ENCODE measurements around the gene MX2. TPM values are rescaled to one million over a fixed set of nuclear protein-coding genes. Genes with fewer than 3 reads are reported as not detected.

MX2 gene
- total RNA-seq, 1 donor from 2014 or later: 0.92 TPM

DNA sequence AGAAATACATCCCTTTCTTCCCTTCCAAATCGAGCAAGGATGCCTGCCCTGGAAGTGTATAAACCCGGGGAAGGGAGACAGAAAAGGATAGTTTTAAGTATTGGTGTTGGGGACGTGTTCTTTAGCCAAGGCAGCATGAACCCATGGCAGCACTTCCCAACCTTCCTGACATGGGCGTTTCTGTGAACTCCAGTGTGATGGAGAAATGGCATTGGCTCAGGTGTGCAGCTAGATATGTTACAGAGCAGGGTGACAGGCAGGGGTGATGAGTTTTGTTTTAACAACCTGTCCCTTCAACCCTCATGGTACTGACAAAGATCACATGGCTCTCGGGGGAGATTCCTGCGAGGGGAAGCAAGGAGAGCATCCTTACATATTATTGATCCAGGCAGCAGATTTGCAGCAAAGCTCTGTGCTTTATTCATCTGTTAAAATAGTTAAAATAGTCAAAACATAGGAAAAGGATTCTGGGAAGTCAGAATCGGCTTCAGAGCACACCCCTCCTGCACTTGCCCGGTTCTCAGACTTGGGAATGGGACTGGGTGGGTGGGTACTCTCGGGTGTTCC, 68.2 kb downstream of the MX2 start:
- Mint-ChIP-seq H3K27ac (no peak overlapping the region), H3K4me3 (no peak overlapping the region), H3K27me3 (peaks cover 29% of the 10 kb centered on the region), H3K36me3 (peaks cover 8% of the 10 kb centered on the region), H3K4me1 (ENCODE audit: unreplicated experiment) (no peaks in the 10 kb centered on the region), H3K9me3 (peaks cover 5% of the 10 kb centered on the region)
- DNase-seq (ENCODE audit: extremely low spot score, unreplicated experiment): peak; percentile 13
- TF ChIP-seq, protein P1, sequence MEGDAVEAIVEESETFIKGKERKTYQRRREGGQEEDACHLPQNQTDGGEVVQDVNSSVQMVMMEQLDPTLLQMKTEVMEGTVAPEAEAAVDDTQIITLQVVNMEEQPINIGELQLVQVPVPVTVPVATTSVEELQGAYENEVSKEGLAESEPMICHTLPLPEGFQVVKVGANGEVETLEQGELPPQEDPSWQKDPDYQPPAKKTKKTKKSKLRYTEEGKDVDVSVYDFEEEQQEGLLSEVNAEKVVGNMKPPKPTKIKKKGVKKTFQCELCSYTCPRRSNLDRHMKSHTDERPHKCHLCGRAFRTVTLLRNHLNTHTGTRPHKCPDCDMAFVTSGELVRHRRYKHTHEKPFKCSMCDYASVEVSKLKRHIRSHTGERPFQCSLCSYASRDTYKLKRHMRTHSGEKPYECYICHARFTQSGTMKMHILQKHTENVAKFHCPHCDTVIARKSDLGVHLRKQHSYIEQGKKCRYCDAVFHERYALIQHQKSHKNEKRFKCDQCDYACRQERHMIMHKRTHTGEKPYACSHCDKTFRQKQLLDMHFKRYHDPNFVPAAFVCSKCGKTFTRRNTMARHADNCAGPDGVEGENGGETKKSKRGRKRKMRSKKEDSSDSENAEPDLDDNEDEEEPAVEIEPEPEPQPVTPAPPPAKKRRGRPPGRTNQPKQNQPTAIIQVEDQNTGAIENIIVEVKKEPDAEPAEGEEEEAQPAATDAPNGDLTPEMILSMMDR (conservative IDR thresholded peaks at IDR 0.05): no peak

DNA sequence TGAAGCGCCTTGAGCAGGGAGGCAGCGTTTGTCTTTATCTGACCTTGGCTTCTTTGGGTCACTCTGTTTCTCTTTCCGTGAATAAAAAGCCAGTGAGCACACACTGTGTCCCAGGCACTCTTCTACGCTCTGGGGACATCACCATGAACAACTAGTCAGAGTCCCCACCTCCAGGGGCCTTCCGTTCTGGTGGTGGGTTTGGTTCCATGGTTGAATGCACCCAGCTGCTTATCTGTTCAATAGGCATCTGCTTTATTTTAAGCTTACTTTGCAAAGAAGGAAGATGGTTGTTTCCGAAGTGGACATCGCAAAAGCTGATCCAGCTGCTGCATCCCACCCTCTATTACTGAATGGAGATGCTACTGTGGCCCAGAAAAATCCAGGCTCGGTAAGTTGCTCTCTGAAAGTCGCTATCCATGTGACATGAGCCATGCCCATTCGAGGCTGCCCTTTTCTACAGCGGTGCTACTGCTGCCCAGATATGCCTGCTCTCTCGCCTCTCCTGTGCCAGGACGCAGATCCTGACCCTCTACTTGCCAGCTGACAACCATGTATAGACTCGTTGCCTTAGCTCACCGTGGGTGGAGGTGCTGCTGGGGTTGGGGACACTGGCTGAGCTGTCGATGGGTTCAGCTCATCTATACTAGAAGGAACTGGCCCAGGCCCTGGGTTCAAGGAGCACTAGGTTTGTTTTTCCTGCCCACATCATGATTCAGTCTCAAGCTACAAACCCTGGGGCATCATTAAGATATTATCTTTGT, 70.1 kb downstream of the MX2 start:
- TF ChIP-seq, protein P1 (conservative IDR thresholded peaks at IDR 0.05): no peak
- H3K4me1 Mint-ChIP-seq (ENCODE audit: unreplicated experiment): no peaks in the 10 kb centered on the region
- peak; percentile 31 for DNase-seq (ENCODE audit: extremely low spot score, unreplicated experiment)
- no peak overlapping the region for H3K27ac Mint-ChIP-seq
- peaks cover 5% of the 10 kb centered on the region for H3K9me3 Mint-ChIP-seq
- H3K4me3 Mint-ChIP-seq: no peak overlapping the region
- peaks cover 17% of the 10 kb centered on the region for H3K27me3 Mint-ChIP-seq
- peaks cover 18% of the 10 kb centered on the region for H3K36me3 Mint-ChIP-seq

DNA sequence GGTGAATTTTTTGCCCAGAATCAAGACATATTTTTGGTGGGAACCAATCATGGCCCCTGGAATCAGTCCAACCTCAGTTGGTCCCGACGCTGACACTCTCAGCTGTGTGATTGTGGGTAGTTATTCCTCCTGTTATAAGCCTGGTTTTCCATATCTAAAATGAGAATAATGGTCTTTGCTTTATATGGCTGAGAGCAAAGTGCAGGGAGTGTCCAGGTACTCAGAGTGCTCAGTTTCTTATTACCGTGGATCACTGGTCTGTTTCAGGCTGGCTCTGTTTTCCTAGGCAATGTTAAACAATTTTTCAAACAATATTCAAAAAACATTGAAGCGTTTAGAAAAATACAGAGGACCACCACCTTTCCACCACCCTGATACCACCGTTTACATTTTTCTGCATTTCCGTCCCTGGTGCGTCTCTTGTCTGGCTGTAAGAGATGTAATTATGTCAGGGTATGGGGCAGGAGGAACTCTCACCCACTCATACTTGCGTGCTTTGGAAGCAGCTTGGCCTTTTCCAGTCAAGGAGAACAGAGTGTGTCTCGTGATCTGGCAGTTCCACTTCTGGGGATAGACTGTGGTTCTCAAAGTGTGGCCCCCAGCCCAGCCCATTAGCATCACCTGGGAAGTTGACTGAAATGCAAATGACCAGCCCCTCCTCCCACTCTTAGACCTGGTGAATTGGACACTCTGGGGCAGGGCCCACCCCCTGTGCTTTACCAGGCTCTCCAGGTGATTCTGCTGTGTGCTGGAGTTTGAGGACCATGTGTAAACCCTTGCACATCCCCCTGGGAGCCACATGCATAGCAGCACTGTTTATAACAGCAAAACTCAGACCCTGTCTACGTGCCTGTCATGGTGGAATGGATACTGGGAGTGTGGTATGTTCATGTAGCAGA, 71.0 kb downstream of the MX2 start:
- H3K9me3 Mint-ChIP-seq: peaks cover 5% of the 10 kb centered on the region
- peaks cover 8% of the 10 kb centered on the region for H3K27me3 Mint-ChIP-seq
- H3K4me3 Mint-ChIP-seq: no peak overlapping the region
- H3K27ac Mint-ChIP-seq: no peak overlapping the region
- no peaks in the 10 kb centered on the region for H3K4me1 Mint-ChIP-seq (ENCODE audit: unreplicated experiment)
- DNase-seq (ENCODE audit: extremely low spot score, unreplicated experiment): peak; percentile 7
- TF ChIP-seq, protein P1 (conservative IDR thresholded peaks at IDR 0.05): no peak
- H3K36me3 Mint-ChIP-seq: peaks cover 18% of the 10 kb centered on the region

DNA sequence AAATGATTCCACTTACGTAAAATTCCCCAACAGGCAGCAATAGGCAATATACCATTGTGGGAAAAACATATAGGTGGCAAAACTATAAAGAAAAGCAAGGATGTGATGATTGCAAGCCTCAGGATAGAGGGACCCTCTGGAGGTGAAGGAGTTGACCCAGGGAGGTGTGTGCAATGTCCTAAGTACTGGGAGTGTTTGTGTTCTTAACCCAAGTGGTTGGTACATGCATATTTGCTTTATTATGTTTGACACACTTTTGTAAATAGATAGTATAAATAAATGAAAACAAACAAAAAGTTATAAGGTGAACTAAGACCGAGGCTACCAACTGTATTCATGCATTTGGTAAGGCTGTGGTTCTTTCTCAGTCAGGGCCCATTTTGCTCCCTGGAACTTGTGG, 71.7 kb downstream of the MX2 start:
- peaks cover 18% of the 10 kb centered on the region for H3K36me3 Mint-ChIP-seq
- H3K4me3 Mint-ChIP-seq: no peak overlapping the region
- TF ChIP-seq, protein P1 (conservative IDR thresholded peaks at IDR 0.05): no peak
- H3K9me3 Mint-ChIP-seq: peaks cover 5% of the 10 kb centered on the region
- H3K4me1 Mint-ChIP-seq (ENCODE audit: unreplicated experiment): no peaks in the 10 kb centered on the region
- H3K27me3 Mint-ChIP-seq: peaks cover 1% of the 10 kb centered on the region
- no peak overlapping the region for H3K27ac Mint-ChIP-seq
- DNase-seq (ENCODE audit: extremely low spot score, unreplicated experiment): no peak

DNA sequence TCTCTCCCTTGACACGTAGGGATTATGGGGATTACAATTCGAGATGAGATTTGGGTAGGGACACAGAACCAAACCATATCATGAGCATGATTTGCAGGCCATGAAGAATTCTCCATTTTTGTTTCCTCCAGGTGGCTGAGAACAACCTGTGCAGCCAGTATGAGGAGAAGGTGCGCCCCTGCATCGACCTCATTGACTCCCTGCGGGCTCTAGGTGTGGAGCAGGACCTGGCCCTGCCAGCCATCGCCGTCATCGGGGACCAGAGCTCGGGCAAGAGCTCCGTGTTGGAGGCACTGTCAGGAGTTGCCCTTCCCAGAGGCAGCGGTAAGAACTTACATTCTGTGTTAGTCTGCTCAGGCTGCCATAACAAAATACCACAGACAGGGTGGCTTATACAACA, 73.9 kb downstream of the MX2 start:
- H3K27ac Mint-ChIP-seq: no peak overlapping the region
- H3K36me3 Mint-ChIP-seq: peaks cover 18% of the 10 kb centered on the region
- no peak for DNase-seq (ENCODE audit: extremely low spot score, unreplicated experiment)
- H3K4me3 Mint-ChIP-seq: no peak overlapping the region
- H3K27me3 Mint-ChIP-seq: no peaks in the 10 kb centered on the region
- TF ChIP-seq, protein P1 (conservative IDR thresholded peaks at IDR 0.05): no peak
- H3K9me3 Mint-ChIP-seq: peaks cover 5% of the 10 kb centered on the region
- no peaks in the 10 kb centered on the region for H3K4me1 Mint-ChIP-seq (ENCODE audit: unreplicated experiment)

All from type B pancreatic cell (in vitro differentiated cells).